ENCODE data around the gene HYAL2.

- TF ChIP-seq CTCF (IDR thresholded peaks at IDR 0.05; ENCODE audit: borderline replicate concordance, extremely low read depth, low read length, poor library complexity, severe bottlenecking) (no peak), EZH2 (IDR thresholded peaks at IDR 0.05; ENCODE audit: borderline replicate concordance, low read depth, low read length, severe bottlenecking) (no peak)
Measured at GRCh38 chr3:50330330-50330729, 7.8 kb upstream of the HYAL2 start.
